Skeletal muscle satellite cell (primary cell): ENCODE data around the gene MAPK1IP1L.
"Not testable (repeated sequence)": the region's sequence is repeated elsewhere in the genome, so short reads cannot be mapped to it uniquely, and the experiment has no call there.

Experiments
- H3K27me3 ChIP-seq: 2 replicates; pipeline ENCODE4 v1.7.0; 2013; ENCODE audit warnings: low read length; ENCODE audit not compliant: control insufficient read depth, insufficient read depth
- H3K36me3 ChIP-seq: 2 replicates; pipeline ENCODE4 v1.7.0; 2013; ENCODE audit warnings: mild to moderate bottlenecking, control low read depth, low read length; ENCODE audit not compliant: insufficient read depth
- H3K4me1 ChIP-seq: 2 replicates; pipeline ENCODE4 v1.7.0; 2013; ENCODE audit warnings: low read length; ENCODE audit not compliant: control insufficient read depth, insufficient read depth
- H3K4me2 ChIP-seq: 2 replicates; pipeline ENCODE4 v1.7.0; 2013; ENCODE audit warnings: mild to moderate bottlenecking, low read length
- H3K4me3 ChIP-seq: 2 replicates; pipeline ENCODE4 v1.7.0; 2013; ENCODE audit warnings: low read length
- H3K9ac ChIP-seq: 2 replicates; pipeline ENCODE4 v1.7.0; 2013; ENCODE audit warnings: mild to moderate bottlenecking, low read depth, low read length, moderate library complexity
- H3K9me3 ChIP-seq: replicated peaks from 2 replicates; pipeline ENCODE4 v1.7.0; 2013; ENCODE audit warnings: mild to moderate bottlenecking, control low read depth, low read length

MAPK1IP1L gene

DNA sequence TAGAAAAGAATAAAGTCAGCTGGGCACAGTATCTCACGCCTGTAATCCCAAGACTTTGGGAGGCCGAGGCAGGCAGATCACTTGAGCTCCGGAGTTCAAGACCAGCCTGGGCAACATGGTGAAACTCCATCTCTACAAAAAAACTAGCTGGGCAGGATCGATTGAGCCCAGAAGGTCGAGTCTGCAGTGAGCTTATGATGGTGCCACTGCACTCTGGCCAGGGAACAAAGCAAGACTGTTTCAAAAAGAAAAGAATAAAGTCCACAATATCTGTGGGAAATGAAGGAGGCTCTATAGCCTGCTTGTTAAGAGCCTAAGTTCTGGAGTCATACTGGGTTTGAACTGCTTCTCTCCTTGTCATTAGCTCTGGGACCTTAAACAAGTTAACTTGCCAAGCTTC lies 7.9 kb downstream of the MAPK1IP1L start:
- Histone ChIP-seq H3K9me3 (no peaks in the 10 kb centered on the region), H3K36me3 (peaks cover 62% of the 10 kb centered on the region), H3K4me2 (no peak overlapping the region), H3K4me1 (no peaks in the 10 kb centered on the region), H3K4me3 (no peak overlapping the region), H3K9ac (no peak overlapping the region), H3K27me3 (no peaks in the 10 kb centered on the region)

DNA sequence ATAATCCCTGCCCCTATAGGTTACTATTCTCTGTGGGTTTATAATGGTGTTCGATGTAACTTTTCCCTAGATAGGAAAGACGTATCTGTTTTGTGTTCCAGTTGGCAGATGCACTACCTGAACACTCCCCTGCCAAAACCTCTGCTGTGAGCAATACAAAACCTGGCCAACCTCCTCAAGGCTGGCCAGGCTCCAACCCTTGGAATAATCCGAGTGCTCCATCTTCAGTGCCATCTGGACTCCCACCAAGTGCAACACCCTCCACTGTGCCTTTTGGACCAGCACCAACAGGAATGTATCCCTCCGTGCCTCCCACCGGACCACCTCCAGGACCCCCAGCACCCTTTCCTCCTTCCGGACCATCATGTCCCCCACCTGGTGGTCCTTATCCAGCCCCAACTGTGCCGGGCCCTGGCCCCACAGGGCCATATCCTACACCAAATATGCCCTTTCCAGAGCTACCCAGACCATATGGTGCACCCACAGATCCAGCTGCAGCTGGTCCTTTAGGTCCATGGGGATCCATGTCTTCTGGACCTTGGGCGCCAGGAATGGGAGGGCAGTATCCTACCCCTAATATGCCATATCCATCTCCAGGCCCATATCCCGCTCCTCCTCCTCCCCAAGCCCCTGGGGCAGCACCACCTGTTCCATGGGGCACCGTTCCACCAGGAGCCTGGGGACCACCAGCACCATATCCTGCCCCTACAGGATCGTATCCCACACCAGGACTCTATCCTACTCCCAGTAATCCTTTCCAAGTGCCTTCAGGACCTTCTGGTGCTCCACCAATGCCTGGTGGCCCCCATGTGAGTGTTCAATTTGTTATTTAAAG lies 11.3 kb downstream of the MAPK1IP1L start:
- H3K4me3 ChIP-seq = no peak overlapping the region
- H3K36me3 ChIP-seq = peaks cover 72% of the 10 kb centered on the region
- no peaks in the 10 kb centered on the region for H3K9me3 ChIP-seq
- no peak overlapping the region for H3K4me2 ChIP-seq
- no peaks in the 10 kb centered on the region for H3K27me3 ChIP-seq
- H3K4me1 ChIP-seq = no peaks in the 10 kb centered on the region
- H3K9ac ChIP-seq = no peak overlapping the region

- H3K36me3 ChIP-seq = peaks cover 66% of the 10 kb centered on the region
- not testable (repeated sequence) for H3K4me2 ChIP-seq, H3K9me3 ChIP-seq, H3K9ac ChIP-seq, H3K4me1 ChIP-seq, H3K4me3 ChIP-seq, H3K27me3 ChIP-seq
These were observed 13.4 kb downstream of the MAPK1IP1L start for GRCh38 chr14:55064896-55065295.

GRCh38 chr14:55065411-55065810 lies 14.0 kb downstream of the MAPK1IP1L start:
- no peak overlapping the region for H3K4me3 ChIP-seq
- no peaks in the 10 kb centered on the region for H3K27me3 ChIP-seq
- H3K4me1 ChIP-seq = no peaks in the 10 kb centered on the region
- H3K4me2 ChIP-seq = no peak overlapping the region
- H3K9ac ChIP-seq = no peak overlapping the region
- no peaks in the 10 kb centered on the region for H3K9me3 ChIP-seq
- H3K36me3 ChIP-seq = peaks cover 65% of the 10 kb centered on the region

GRCh38 chr14:55066223-55066622 lies 14.8 kb downstream of the MAPK1IP1L start:
- H3K4me2 ChIP-seq = no peak overlapping the region
- H3K4me1 ChIP-seq = peaks cover 3% of the 10 kb centered on the region
- peaks cover 58% of the 10 kb centered on the region for H3K36me3 ChIP-seq

GRCh38 chr14:55070981-55071411 lies 19.5 kb downstream of the MAPK1IP1L start:
- Histone ChIP-seq H3K4me2 (no peak overlapping the region), H3K36me3 (peaks cover 14% of the 10 kb centered on the region), H3K4me1 (peaks cover 24% of the 10 kb centered on the region), H3K4me3 (no peak overlapping the region), H3K9ac (peak overlapping the region; percentile 43), H3K9me3 (no peaks in the 10 kb centered on the region), H3K27me3 (no peaks in the 10 kb centered on the region)

More at GRCh38 chr14:55066223-55066622, 14.8 kb downstream of the MAPK1IP1L start:
- Histone ChIP-seq H3K27me3 (no peaks in the 10 kb centered on the region), H3K4me3 (no peak overlapping the region), H3K9ac (no peak overlapping the region), H3K9me3 (no peaks in the 10 kb centered on the region)

- H3K9ac ChIP-seq = peak overlapping the region; percentile 79
- peak overlapping the region; percentile 35 for H3K4me3 ChIP-seq
These were observed 20.6 kb downstream of the MAPK1IP1L start for GRCh38 chr14:55071870-55072640.

GRCh38 chr14:55073856-55074255 lies 22.4 kb downstream of the MAPK1IP1L start:
- peaks cover 24% of the 10 kb centered on the region for H3K4me1 ChIP-seq

More at GRCh38 chr14:55071870-55072640, 20.6 kb downstream of the MAPK1IP1L start:
- H3K4me2 ChIP-seq = peak overlapping the region; percentile 73
- no peaks in the 10 kb centered on the region for H3K9me3 ChIP-seq
- peaks cover 24% of the 10 kb centered on the region for H3K4me1 ChIP-seq
- H3K36me3 ChIP-seq = peaks cover 13% of the 10 kb centered on the region
- H3K27me3 ChIP-seq = no peaks in the 10 kb centered on the region

GRCh38 chr14:55074662-55075061 lies 23.2 kb downstream of the MAPK1IP1L start:
- Histone ChIP-seq H3K9ac (no peak overlapping the region), H3K4me1 (peaks cover 24% of the 10 kb centered on the region), H3K9me3 (no peaks in the 10 kb centered on the region), H3K4me2 (peak overlapping the region; percentile 28), H3K27me3 (no peaks in the 10 kb centered on the region), H3K4me3 (no peak overlapping the region), H3K36me3 (peaks cover 3% of the 10 kb centered on the region)

More at GRCh38 chr14:55073856-55074255, 22.4 kb downstream of the MAPK1IP1L start:
- no peak overlapping the region for H3K9ac ChIP-seq
- H3K36me3 ChIP-seq = peaks cover 5% of the 10 kb centered on the region
- H3K27me3 ChIP-seq = no peaks in the 10 kb centered on the region
- no peak overlapping the region for H3K4me2 ChIP-seq
- H3K9me3 ChIP-seq = no peaks in the 10 kb centered on the region
- H3K4me3 ChIP-seq = no peak overlapping the region

DNA sequence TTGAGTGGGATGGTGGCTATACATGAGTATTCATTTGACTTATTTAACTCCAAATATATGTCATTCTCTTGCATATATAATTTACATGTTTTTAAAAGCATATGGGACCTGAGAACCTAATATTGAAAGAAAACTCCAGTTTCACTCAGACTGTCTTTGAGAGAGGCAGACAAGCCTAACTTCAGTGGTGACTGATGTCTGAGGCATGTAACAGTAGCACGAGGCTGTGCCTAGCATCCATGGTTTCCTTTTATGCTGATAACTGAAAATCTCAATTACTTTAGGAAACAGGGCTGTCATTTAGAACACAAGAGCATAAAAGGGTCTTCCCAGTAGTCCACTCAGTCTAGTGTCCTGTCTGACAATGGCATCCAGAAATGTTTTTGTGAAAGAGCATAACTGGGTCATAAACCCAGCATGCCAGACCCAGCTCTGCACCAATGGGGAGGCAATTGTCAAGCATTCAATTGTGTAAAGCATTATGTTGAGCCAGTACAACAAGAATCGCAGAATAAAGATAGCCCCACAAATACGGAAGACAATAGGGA lies 24.3 kb downstream of the MAPK1IP1L start:
- H3K9ac ChIP-seq = no peak overlapping the region
- H3K4me3 ChIP-seq = no peak overlapping the region
- no peak overlapping the region for H3K4me2 ChIP-seq

More for the DNA sequence above, 24.3 kb downstream of the MAPK1IP1L start:
- H3K36me3 ChIP-seq = no peaks in the 10 kb centered on the region
- H3K4me1 ChIP-seq = peaks cover 24% of the 10 kb centered on the region
- H3K27me3 ChIP-seq = no peaks in the 10 kb centered on the region
- H3K9me3 ChIP-seq = no peaks in the 10 kb centered on the region
